PFSK-1 (cell line): ENCODE data around the gene CHID1.

Experiments
- FOXP2 ChIP-seq: optimal IDR thresholded peaks from 2 replicates; pipeline ENCODE3; 2011; ENCODE audit warnings: borderline replicate concordance, control low read depth, inconsistent platforms; ENCODE audit not compliant: insufficient read depth; ENCODE audit errors: extremely low read length, extremely low read depth
- POLR2AphosphoS5 ChIP-seq: IDR thresholded peaks from 2 replicates; pipeline ENCODE4 v1.6.1; 2012; ENCODE audit warnings: low read depth, mild to moderate bottlenecking, control low read depth, low read length, moderate library complexity
- SIN3A ChIP-seq: IDR thresholded peaks from 2 replicates; pipeline ENCODE4 v1.6.1; 2012; ENCODE audit warnings: mild to moderate bottlenecking, low read length, moderate library complexity, borderline replicate concordance; ENCODE audit not compliant: insufficient read depth
- TAF1 ChIP-seq: IDR thresholded peaks from 2 replicates; pipeline ENCODE4 v1.6.1; 2012; ENCODE audit warnings: low read length, control low read depth, borderline replicate concordance; ENCODE audit not compliant: insufficient read depth
- TF ChIP-seq, protein P1 (sequence below), 2 experiments: IDR thresholded peaks; 2 replicates each; pipeline versions ENCODE4 v1.6.1 to v1.8.0; 2011 to 2012; ENCODE audit warnings: low read depth in 2 of 2, low read length in 2 of 2, control low read depth in 1 of 2, inconsistent platforms in 1 of 2, mild to moderate bottlenecking in 1 of 2, moderate library complexity in 1 of 2; ENCODE audit not compliant: insufficient read depth in 1 of 2

The CHID1 gene

DNA sequence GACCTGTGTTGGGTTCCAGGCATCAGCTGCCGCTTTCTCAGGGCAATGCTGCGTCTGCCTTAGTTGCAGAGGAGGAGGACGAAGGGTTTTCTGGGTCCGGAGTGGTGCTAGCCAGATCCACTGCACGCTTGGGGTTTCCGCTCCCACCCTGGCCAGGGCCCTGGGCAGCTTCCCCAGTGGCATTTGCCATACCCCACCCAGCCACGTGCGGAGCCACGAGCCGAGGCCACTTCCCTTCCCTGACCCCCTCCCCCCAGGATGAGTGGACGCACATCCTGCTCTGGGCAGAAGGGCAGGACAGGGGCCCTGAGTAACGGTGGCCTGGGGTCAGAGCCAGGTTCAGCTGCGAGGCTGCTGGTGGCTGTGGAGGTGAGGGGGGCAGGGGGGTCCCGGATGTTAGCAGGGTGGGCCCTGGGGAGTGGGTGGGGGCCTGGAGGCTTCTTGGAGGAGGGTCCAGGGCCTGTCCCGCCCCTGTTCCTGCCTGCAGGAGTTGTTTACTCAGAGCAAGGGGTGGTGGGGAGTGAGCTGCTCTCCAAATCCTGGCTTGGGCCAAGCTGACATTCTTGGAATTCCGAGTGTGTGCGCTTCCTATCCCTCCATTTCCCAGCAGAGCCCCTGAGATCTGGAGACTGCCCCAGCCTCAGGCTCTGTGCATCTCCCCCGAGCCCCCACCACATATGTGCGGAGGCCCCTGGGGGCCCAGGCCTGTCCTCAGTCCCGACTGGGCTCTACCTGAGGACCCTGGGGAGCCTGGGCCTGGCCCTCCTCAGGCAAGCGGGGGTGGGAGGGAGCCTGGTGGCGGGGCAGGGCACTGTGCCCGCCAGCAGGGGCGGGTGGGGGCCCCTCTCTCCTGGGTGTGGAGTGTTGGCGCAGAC lies 66.6 kb downstream of the CHID1 start:
- TF ChIP-seq SIN3A (peak; percentile 92; the same call in 1 of the 2 replicates), FOXP2 (no peak), TAF1 (peak; percentile 75), POLR2AphosphoS5 (peak; percentile 67; the same call in 1 of the 2 replicates)
- TF ChIP-seq, protein P1, sequence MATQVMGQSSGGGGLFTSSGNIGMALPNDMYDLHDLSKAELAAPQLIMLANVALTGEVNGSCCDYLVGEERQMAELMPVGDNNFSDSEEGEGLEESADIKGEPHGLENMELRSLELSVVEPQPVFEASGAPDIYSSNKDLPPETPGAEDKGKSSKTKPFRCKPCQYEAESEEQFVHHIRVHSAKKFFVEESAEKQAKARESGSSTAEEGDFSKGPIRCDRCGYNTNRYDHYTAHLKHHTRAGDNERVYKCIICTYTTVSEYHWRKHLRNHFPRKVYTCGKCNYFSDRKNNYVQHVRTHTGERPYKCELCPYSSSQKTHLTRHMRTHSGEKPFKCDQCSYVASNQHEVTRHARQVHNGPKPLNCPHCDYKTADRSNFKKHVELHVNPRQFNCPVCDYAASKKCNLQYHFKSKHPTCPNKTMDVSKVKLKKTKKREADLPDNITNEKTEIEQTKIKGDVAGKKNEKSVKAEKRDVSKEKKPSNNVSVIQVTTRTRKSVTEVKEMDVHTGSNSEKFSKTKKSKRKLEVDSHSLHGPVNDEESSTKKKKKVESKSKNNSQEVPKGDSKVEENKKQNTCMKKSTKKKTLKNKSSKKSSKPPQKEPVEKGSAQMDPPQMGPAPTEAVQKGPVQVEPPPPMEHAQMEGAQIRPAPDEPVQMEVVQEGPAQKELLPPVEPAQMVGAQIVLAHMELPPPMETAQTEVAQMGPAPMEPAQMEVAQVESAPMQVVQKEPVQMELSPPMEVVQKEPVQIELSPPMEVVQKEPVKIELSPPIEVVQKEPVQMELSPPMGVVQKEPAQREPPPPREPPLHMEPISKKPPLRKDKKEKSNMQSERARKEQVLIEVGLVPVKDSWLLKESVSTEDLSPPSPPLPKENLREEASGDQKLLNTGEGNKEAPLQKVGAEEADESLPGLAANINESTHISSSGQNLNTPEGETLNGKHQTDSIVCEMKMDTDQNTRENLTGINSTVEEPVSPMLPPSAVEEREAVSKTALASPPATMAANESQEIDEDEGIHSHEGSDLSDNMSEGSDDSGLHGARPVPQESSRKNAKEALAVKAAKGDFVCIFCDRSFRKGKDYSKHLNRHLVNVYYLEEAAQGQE (IDR thresholded peaks at IDR 0.05; ENCODE audit: insufficient read depth in 1 of 2, low read depth in 2 of 2, low read length in 2 of 2), result peak; percentile 54 to 80; a peak in 3 of 4 replicates

DNA sequence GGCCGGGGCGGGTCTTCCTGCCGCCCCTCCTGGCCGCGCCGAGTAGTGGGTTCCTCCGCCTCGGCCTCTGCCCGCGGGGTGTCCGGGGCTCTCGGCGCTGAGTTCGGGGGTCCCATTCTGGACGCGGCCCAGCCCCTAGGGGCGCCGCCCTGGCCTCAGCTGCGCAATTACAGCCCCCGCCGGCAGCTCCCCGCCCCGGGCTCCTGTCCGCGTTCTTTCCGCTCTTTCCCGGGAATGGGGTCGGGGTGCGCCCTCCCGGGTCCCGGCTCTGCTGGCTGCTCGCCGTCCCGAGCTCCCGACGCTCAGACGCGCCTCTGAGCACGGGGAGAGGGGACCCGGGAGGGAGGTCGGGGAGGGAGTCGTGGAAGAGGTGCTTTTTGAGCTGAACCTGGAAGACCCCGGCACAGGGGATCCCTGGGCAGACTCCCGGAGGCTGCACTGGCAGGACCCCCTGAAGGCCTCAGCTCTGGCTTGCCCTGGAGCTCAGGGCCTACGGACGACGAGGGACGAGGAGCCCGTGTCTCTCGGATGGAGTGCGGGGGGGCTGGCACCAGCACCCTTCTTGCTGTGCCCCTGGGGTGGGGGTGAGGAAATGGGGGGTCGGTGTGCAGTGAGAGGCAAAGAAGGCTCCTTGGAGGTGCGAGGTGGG lies 67.4 kb downstream of the CHID1 start:
- TF ChIP-seq TAF1 (no peak), POLR2AphosphoS5 (no peak), FOXP2 (no peak), SIN3A (no peak)
- TF ChIP-seq, protein P1 (IDR thresholded peaks at IDR 0.05; ENCODE audit: insufficient read depth in 1 of 2, low read depth in 2 of 2, low read length in 2 of 2), result no peak

- TF ChIP-seq TAF1 (peak; percentile 88; the same call in 1 of the 2 replicates), POLR2AphosphoS5 (peak; percentile 99), FOXP2 (no peak), SIN3A (peak; percentile 97; the same call in 1 of the 2 replicates)
- TF ChIP-seq, protein P1 (IDR thresholded peaks at IDR 0.05; ENCODE audit: insufficient read depth in 1 of 2, low read depth in 2 of 2, low read length in 2 of 2), result 0 out of 4 replicates have a peak, but pooled peaks of 1 of the 2 experiments have one; percentile 19
Observed at GRCh38 chr11:842370-843002, 68.1 kb downstream of the CHID1 start, which contains the start of the genes POLR2L and TSPAN4. Gene POLR2L, minus strand, starts transcription at chr11:842529. Its CDS starts 21 bp downstream, at chr11:842508. Gene TSPAN4, plus strand, starts transcription at chr11:842852. Its CDS starts 7,453 bp downstream, at chr11:850305.

- TF ChIP-seq SIN3A, result peak; percentile 56; the same call in 1 of the 2 replicates
- TF ChIP-seq FOXP2, result no peak
Observed at GRCh38 chr11:841981-842369, 68.6 kb downstream of the CHID1 start.
